PC-9 (cell line): ENCODE results near the gene VAV3.

Experiments used
- CTCF ChIP-seq: fragments of 200-600 bp; sonication (generic); conservative IDR thresholded peaks from 2 replicates; pipeline ENCODE4 v1.6.1; 2017; ENCODE audit warnings: mixed run types, antibody characterized with exemption, mild to moderate bottlenecking, moderate library complexity
- EZH2 ChIP-seq: fragments of 200-600 bp; sonication (generic); IDR thresholded peaks from 2 replicates; pipeline ENCODE4 v1.8.0; 2017; ENCODE audit warnings: antibody characterized with exemption, low read depth

- TF ChIP-seq CTCF, result no peak
- TF ChIP-seq EZH2, result no peak
These were observed 273.4 kb downstream of the VAV3 start for GRCh38 chr1:107691540-107691939.
